HG03439 (cell line): ENCODE results near the gene VKORC1.

Experiments
- ATAC-seq: cut with Tn5 transposase; IDR thresholded peaks from one replicate; pipeline ENCODE4 v1.9.1; 2021; ENCODE audit warnings: mild to moderate bottlenecking, moderate library complexity; ENCODE audit not compliant: unreplicated experiment

Gene VKORC1

GRCh38 chr16:31064882-31065461 lies 29.6 kb downstream of the VKORC1 start:
- no peak for ATAC-seq

DNA sequence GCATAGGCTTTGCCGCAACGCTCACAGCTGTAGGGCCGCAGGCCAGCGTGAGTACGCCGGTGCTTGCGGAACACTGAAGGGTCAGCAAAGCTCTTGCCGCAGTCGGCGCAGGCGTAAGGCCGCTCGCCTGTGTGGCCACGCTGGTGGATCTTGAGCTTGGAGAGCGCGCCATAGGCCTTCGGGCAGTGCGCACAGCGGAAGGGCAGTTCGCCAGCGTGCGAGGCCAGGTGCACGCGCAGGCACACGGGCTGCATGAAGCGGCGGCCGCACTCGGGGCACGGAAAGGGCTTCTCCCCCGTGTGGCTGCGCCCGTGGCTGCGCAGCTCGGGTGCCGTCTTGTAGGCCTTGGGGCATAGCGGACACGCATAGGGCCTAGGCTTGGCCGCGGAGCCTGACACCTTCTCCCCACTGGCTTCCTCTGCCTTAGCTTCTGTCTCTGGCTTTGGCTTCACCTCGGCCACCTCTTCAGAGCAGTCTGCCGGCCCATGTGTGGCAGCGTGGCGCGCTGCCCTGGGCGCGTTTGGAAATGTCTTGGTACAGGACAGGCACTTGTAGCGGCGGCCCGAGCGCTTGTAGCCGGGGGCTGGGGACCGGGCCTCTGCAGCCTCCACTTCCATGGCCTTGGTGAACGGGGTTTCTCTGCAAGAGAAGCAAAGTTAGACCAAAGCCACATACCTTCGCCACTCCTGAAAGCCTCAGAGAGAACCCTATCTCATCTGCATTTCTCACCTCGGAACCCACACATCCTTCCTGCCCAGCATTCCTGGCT lies 30.6 kb downstream of the VKORC1 start:
- no peak for ATAC-seq

- no peak for ATAC-seq
Measured at GRCh38 chr16:31063495-31063842, 31.1 kb downstream of the VKORC1 start.

DNA sequence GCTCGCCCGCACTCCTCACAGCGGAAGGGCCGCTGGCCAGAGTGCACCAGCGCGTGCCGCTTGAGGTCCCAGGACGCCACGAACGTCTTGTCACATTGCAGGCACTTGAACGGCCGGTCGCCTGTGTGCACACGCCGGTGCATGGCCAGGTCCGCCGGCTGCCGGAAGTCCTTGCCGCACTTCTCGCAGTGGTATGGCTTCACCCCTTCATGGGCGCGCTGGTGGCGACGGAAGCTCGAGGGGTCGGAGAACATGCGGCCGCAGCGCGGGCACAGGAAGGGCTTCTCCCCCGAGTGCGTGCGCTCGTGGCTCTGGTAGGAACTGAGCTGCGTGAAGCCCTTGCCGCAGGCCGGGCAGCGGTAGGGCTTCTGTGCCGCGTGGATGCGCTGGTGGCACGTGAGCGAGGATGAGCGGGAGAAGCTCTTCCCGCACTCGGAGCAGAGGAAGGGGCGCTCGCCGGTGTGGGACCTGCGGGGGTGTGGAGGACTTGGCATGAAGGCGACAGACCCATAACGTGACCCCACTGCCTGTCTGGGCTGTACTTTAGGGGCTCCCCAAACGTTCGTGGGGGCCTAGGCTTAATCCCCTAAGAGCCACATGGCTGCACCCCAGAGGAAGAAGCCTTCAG lies 32.7 kb downstream of the VKORC1 start:
- ATAC-seq, result no peak

- ATAC-seq, result no peak
Measured at GRCh38 chr16:31061126-31061812, 33.3 kb downstream of the VKORC1 start.

GRCh38 chr16:31055613-31056012 lies 39.0 kb downstream of the VKORC1 start:
- ATAC-seq, result no peak

- ATAC-seq, result no peak
Measured at GRCh38 chr16:31052114-31052513, 42.5 kb downstream of the VKORC1 start.

DNA sequence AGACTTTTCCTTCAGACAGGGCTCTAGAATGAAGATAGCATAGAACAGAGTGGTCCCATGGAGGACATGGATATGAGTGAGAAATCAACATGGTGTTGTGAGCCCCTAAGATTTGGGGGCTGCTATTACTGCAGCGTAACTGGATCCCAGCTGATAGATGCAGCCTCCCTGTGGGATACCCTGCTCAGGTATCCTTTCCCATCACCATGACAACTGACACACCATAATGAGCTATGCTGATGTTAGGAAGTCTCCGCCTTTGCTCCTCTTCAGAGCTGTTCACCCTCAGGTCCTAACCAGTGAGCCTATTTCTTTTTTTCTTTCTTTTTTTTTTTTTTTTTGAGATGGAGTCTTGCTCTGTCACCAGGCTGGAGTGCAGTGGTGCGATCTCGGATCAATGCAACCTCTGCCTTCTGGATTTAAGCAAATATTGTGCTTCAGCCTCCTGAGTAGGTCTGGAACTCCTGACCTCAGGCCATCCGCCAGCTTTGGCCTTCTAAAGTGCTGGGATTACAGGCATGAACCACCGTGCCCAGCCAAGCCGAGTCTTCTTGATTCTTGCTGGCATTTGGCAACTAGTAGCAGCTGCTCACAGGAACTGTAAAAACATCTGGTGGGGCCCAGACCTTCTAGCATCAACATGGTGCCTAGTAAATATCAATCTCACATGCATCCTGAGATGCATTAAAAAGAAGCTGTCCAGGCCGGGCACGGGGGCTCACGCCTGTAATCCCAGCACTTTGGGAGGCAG lies 44.1 kb downstream of the VKORC1 start:
- ATAC-seq, result no peak

DNA sequence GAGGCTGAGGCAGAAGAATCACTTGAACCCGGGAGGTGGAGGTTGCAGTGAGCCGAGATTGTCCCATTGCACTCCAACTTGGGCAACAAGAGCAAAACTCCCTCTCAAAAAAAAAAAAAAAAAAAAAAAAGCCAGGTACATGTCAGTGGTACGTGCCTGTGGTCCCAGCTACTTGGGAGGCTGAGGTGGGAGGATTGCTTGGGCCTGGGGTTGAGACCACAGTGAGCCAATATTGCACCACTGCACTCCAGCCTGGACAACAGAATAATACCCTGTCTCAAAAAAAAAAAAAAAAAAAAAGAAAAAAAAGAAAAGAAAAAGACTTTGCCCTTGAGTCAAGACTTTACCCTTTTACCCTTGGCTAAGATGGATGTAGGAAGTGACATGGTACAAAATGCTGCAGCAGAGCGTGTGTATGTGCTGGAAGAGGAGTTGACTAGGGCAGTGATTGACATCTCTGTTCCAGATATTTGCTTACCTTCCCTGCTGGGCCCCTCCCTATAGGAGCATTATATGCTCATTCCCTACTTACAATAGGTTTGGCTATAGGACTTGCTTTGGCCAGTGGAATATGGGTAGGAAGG lies 50.6 kb downstream of the VKORC1 start:
- no peak for ATAC-seq

DNA sequence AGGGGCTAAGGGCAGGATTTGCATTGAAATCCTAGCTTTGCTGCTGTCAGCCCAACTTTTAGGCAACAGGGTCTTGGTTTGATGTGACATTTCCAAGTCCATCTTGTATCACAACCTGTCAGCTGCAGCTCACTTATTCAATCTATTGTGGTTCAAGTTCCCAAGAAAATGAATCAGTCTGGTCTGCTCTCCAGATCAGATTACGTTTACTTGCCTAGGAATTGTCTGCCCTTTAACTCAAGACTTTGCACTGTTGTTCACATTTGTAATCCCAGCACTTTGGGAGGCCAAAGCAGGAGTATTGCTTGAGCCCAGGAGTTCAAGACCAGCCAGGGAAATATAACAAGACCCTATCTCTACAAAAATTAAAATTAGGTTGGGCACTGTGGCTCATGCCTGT lies 51.2 kb downstream of the VKORC1 start:
- no peak for ATAC-seq

DNA sequence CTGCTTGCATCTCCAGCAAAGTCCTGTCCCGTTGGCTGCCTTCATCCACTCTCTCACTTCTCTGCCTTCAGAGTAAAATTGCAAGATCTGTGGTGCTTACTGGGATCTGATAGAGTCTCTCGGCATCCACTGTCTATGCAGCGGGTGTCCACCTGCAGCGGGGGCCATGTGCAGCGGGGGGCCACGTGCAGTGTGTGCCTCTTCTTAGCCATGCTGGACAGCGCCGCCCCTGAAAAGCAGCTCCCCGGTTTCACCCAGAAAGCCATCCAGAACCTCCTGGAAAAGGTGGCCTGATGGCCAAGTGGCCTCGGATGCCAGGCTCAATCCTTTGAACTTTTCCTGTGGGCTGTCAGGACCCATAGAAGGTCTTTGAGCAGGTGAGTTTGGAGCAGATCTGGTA lies 51.7 kb downstream of the VKORC1 start:
- ATAC-seq, result no peak
